ENCODE measurements around the gene MACROD2.

- TF ChIP-seq CTCF (optimal IDR thresholded peaks at IDR 0.05 in 1 of 3, IDR thresholded peaks at IDR 0.05 in 1 of 3, conservative IDR thresholded peaks at IDR 0.05 in 1 of 3; ENCODE audit: extremely low read depth in 1 of 3, insufficient read depth in 2 of 3, low read length in 3 of 3) (no peak), EZH2 (IDR thresholded peaks at IDR 0.05; ENCODE audit: low read length) (no peak)
Measured at GRCh38 chr20:14064333-14064732, 69.0 kb downstream of the MACROD2 start.
